ENCODE measurements around the gene KIF3C.

KIF3C gene

GRCh38 chr2:25993049-25993448 is 10.8 kb upstream of the KIF3C start:
- no peaks in the 10 kb centered on the region for H3K36me3 ChIP-seq (ENCODE audit: control insufficient read depth, insufficient read depth, low read length)
- TF ChIP-seq, protein P1, sequence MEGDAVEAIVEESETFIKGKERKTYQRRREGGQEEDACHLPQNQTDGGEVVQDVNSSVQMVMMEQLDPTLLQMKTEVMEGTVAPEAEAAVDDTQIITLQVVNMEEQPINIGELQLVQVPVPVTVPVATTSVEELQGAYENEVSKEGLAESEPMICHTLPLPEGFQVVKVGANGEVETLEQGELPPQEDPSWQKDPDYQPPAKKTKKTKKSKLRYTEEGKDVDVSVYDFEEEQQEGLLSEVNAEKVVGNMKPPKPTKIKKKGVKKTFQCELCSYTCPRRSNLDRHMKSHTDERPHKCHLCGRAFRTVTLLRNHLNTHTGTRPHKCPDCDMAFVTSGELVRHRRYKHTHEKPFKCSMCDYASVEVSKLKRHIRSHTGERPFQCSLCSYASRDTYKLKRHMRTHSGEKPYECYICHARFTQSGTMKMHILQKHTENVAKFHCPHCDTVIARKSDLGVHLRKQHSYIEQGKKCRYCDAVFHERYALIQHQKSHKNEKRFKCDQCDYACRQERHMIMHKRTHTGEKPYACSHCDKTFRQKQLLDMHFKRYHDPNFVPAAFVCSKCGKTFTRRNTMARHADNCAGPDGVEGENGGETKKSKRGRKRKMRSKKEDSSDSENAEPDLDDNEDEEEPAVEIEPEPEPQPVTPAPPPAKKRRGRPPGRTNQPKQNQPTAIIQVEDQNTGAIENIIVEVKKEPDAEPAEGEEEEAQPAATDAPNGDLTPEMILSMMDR (IDR thresholded peaks at IDR 0.05; ENCODE audit: insufficient read depth, low read length, poor library complexity, severe bottlenecking) = no peak
- H3K27me3 ChIP-seq (replicated peaks; ENCODE audit: control insufficient read depth, insufficient read depth, low read length) = no peaks in the 10 kb centered on the region
- no peak for DNase-seq (ENCODE audit: extremely low read depth, insufficient read length)
- no peak overlapping the region for H3K4me3 ChIP-seq (replicated peaks; ENCODE audit: low read depth, low read length)

GRCh38 chr2:25992556-25992955 is 10.3 kb upstream of the KIF3C start:
- Histone ChIP-seq H3K36me3 (ENCODE audit: control insufficient read depth, insufficient read depth, low read length) (no peaks in the 10 kb centered on the region), H3K4me3 (replicated peaks; ENCODE audit: low read depth, low read length) (no peak overlapping the region), H3K27me3 (replicated peaks; ENCODE audit: control insufficient read depth, insufficient read depth, low read length) (no peaks in the 10 kb centered on the region)
- TF ChIP-seq, protein P1 (IDR thresholded peaks at IDR 0.05; ENCODE audit: insufficient read depth, low read length, poor library complexity, severe bottlenecking) = no peak
- DNase-seq (ENCODE audit: extremely low read depth, insufficient read length) = no peak

- no peak for DNase-seq (ENCODE audit: extremely low read depth, insufficient read length)
- TF ChIP-seq, protein P1 (IDR thresholded peaks at IDR 0.05; ENCODE audit: insufficient read depth, low read length, poor library complexity, severe bottlenecking) = no peak
- Histone ChIP-seq H3K36me3 (ENCODE audit: control insufficient read depth, insufficient read depth, low read length) (no peaks in the 10 kb centered on the region), H3K4me3 (replicated peaks; ENCODE audit: low read depth, low read length) (no peak overlapping the region), H3K27me3 (replicated peaks; ENCODE audit: control insufficient read depth, insufficient read depth, low read length) (no peaks in the 10 kb centered on the region)
Observed at GRCh38 chr2:25991965-25992364, 9.7 kb upstream of the KIF3C start.

DNA sequence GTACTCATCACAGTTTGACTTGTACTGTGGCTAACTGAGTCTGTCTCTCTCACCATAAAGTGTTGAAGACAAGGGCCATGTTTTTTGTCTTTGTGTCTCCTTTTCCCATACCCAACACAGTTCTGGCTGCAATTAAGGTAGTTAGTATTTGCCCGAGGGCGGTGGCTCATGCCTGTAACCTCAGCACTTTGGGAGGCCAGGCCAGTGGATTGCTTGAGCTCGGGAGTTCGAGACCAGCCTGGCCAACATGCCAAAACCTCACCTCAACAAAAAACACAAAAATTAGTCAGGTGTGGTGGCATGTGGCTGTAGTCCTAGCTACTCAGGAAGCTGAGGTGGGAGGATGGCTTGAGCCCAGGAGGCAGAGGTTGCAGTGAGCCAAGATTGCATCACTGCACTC is 6.9 kb upstream of the KIF3C start:
- no peak for DNase-seq (ENCODE audit: extremely low read depth, insufficient read length)
- Histone ChIP-seq H3K4me3 (replicated peaks; ENCODE audit: low read depth, low read length) (no peak overlapping the region), H3K36me3 (ENCODE audit: control insufficient read depth, insufficient read depth, low read length) (no peaks in the 10 kb centered on the region), H3K27me3 (replicated peaks; ENCODE audit: control insufficient read depth, insufficient read depth, low read length) (no peaks in the 10 kb centered on the region)
- TF ChIP-seq, protein P1 (IDR thresholded peaks at IDR 0.05; ENCODE audit: insufficient read depth, low read length, poor library complexity, severe bottlenecking) = no peak

GRCh38 chr2:25988134-25988533 is 5.8 kb upstream of the KIF3C start:
- Histone ChIP-seq H3K4me3 (replicated peaks; ENCODE audit: low read depth, low read length) (no peak overlapping the region), H3K36me3 (ENCODE audit: control insufficient read depth, insufficient read depth, low read length) (no peaks in the 10 kb centered on the region), H3K27me3 (replicated peaks; ENCODE audit: control insufficient read depth, insufficient read depth, low read length) (no peaks in the 10 kb centered on the region)
- TF ChIP-seq, protein P1 (IDR thresholded peaks at IDR 0.05; ENCODE audit: insufficient read depth, low read length, poor library complexity, severe bottlenecking) = no peak
- DNase-seq (ENCODE audit: extremely low read depth, insufficient read length) = no peak

- H3K4me3 ChIP-seq (replicated peaks; ENCODE audit: low read depth, low read length) = no peak overlapping the region
- TF ChIP-seq, protein P1 (IDR thresholded peaks at IDR 0.05; ENCODE audit: insufficient read depth, low read length, poor library complexity, severe bottlenecking) = no peak
- no peaks in the 10 kb centered on the region for H3K27me3 ChIP-seq (replicated peaks; ENCODE audit: control insufficient read depth, insufficient read depth, low read length)
- no peak for DNase-seq (ENCODE audit: extremely low read depth, insufficient read length)
- H3K36me3 ChIP-seq (ENCODE audit: control insufficient read depth, insufficient read depth, low read length) = no peaks in the 10 kb centered on the region
Observed at GRCh38 chr2:25983735-25984134, 1.4 kb upstream of the KIF3C start.

Measured in GM06990 (cell line).